ENCODE measurements around the gene PLA2G2A.
"Not testable (repeated sequence)": the region's sequence is repeated elsewhere in the genome, so short reads cannot be mapped to it uniquely, and the experiment has no call there.

PLA2G2A gene

GRCh38 chr1:19979494-19979977 is at the start of gene PLA2G2A:
PLA2G2A (minus strand) TSS chr1:19979618; CDS start chr1:19978773, 845 bp downstream.
- no peak for DNase-seq

- no peak for DNase-seq
Measured at GRCh38 chr1:20028726-20029125, 49.3 kb upstream of the PLA2G2A start.

GRCh38 chr1:20028125-20028524 is 48.7 kb upstream of the PLA2G2A start:
- no peak for DNase-seq

GRCh38 chr1:20017741-20018140 is 38.3 kb upstream of the PLA2G2A start:
- DNase-seq: no peak

- no peak for DNase-seq
Measured at GRCh38 chr1:20014153-20014552, 34.7 kb upstream of the PLA2G2A start.

GRCh38 chr1:20010016-20010415 is 30.6 kb upstream of the PLA2G2A start:
- no peak for DNase-seq

GRCh38 chr1:20009212-20009611 is 29.8 kb upstream of the PLA2G2A start:
- DNase-seq: no peak

- DNase-seq: no peak
Measured at GRCh38 chr1:20008391-20008841, 29.0 kb upstream of the PLA2G2A start.

GRCh38 chr1:19998823-19999222 is 19.4 kb upstream of the PLA2G2A start:
- not testable (repeated sequence) for DNase-seq

- DNase-seq: no peak
Measured at GRCh38 chr1:19990689-19991088, 11.3 kb upstream of the PLA2G2A start.

GRCh38 chr1:19990182-19990582 is 10.8 kb upstream of the PLA2G2A start:
- not testable (repeated sequence) for DNase-seq

- DNase-seq: no peak
Measured at GRCh38 chr1:19988267-19989006, 9.0 kb upstream of the PLA2G2A start.

- no peak for DNase-seq
Measured at GRCh38 chr1:19987719-19988118, 8.3 kb upstream of the PLA2G2A start.

GRCh38 chr1:19984409-19985016 is 5.1 kb upstream of the PLA2G2A start:
- not testable (repeated sequence) for DNase-seq

- no peak for DNase-seq
Measured at GRCh38 chr1:19981507-19982312, 2.3 kb upstream of the PLA2G2A start.

GRCh38 chr1:19981170-19981506 is 1.7 kb upstream of the PLA2G2A start:
- DNase-seq: no peak

GRCh38 chr1:19980314-19980713 is 896 bp upstream of the PLA2G2A start:
- no peak for DNase-seq

- DNase-seq: no peak
Measured at GRCh38 chr1:19978143-19978542, 1.3 kb downstream of the PLA2G2A start.

- no peak for DNase-seq
Measured at GRCh38 chr1:19976317-19977003, 3.0 kb downstream of the PLA2G2A start.

- DNase-seq: no peak
Measured at GRCh38 chr1:19975423-19976193, 3.8 kb downstream of the PLA2G2A start.

GRCh38 chr1:19974822-19975416 is 4.5 kb downstream of the PLA2G2A start:
- peak; percentile 8 to 24 for DNase-seq

- no peak for DNase-seq
Measured at GRCh38 chr1:19973616-19974015, 5.8 kb downstream of the PLA2G2A start.
